HG02840 (cell line): ENCODE results near the gene IGFBP5.

Experiments
- ATAC-seq: cut with Tn5 transposase; IDR thresholded peaks from one replicate; pipeline ENCODE4 v1.9.1; 2021; ENCODE audit warnings: mild to moderate bottlenecking, moderate library complexity, moderate number of reproducible peaks; ENCODE audit not compliant: unreplicated experiment, low FRiP score

IGFBP5 gene

DNA sequence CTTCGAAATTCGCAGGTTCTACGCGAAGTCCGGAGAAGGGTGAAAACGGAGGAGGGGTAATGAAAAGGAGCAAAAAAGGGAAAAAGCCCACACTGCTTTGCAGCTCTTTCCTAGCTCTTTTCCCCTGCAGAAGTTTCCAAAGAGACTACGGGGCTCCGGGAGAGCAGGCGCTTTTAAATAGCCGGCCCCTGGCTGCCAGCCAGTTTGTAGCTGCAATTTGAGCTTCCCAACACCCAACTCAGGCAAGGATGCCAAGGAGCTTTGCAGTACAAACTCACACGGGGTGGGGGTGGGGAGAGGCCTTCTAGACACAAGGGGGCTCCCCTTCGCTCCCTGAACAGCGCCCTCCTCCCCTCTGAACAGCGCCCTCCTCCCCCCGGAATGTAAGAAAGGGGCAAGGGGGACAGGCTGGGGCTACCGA is at the start of gene IGFBP5:
TSS of gene IGFBP5 (minus strand) at position 149 of the 421 bp plus-strand sequence. CDS start 774 bp downstream, outside the sequence.
- ATAC-seq = no peak

GRCh38 chr2:216743781-216744180 is 48.4 kb upstream of the IGFBP5 start:
- ATAC-seq = no peak

DNA sequence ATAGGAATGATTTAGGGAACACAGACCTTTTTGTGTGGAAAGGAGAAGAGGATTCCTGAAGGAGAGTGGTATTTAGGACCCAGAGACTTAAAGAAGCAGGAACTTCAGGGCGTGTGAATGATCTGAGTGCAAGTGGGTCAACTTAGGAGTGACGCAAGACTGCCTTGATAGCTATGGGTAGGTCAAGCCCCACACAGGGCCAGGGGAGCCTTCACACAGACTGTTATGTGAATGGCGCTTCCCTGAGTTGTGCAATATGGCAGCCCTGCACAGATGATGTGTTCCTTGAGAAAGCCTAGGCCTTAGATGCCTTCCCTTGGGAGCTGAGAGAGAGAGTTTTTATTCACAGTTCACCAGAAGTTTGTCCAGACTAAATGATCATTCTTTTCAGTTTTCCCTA is 47.1 kb upstream of the IGFBP5 start:
- no peak for ATAC-seq

DNA sequence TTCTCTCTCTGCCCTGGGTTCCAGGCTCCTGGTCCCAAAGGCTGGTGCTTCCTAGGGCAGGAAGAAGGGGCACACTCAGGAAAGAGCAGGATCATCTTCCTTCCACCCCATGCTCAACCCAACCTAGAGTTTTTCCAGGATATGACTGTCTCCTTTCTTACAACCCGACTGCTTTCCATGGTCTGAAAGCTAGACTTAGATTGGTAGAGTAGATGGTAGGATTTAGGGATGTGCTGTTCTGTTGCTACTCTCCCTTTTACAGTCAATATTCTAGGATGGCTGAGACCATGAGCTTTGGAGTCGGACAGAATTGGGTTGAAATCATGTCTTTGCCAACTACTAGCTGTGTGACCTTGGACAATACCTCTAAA is 45.9 kb upstream of the IGFBP5 start:
- ATAC-seq = no peak

GRCh38 chr2:216740557-216741222 is 45.3 kb upstream of the IGFBP5 start:
- no peak for ATAC-seq

GRCh38 chr2:216739035-216739434 is 43.7 kb upstream of the IGFBP5 start:
- ATAC-seq = no peak

GRCh38 chr2:216737676-216738075 is 42.3 kb upstream of the IGFBP5 start:
- ATAC-seq = no peak

DNA sequence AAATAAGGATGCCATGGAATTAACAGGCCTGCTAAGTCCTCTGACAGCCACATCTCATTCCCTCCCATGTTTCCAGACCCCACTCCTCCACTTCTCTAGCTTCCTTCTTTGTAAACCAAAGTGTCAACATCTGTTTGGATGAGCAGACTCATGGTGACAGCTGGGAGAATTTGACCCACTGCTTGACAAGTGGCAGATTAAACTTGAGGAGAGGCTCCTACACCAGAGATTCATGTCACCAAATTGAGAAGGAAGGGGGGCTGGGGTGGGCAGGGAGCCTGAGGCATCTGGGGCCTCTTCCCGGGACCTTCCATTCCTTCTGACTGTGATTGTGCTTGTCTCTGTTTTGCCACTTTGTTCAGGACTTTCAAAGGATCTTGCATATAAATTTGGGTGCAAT is 41.0 kb upstream of the IGFBP5 start:
- ATAC-seq = no peak

- ATAC-seq = no peak
These were observed 40.3 kb upstream of the IGFBP5 start for GRCh38 chr2:216735668-216736067.

- no peak for ATAC-seq
These were observed 39.7 kb upstream of the IGFBP5 start for GRCh38 chr2:216735086-216735485.

- ATAC-seq = no peak
These were observed 37.7 kb upstream of the IGFBP5 start for GRCh38 chr2:216733046-216733445.

- ATAC-seq = no peak
These were observed 37.0 kb upstream of the IGFBP5 start for GRCh38 chr2:216732334-216732733.

DNA sequence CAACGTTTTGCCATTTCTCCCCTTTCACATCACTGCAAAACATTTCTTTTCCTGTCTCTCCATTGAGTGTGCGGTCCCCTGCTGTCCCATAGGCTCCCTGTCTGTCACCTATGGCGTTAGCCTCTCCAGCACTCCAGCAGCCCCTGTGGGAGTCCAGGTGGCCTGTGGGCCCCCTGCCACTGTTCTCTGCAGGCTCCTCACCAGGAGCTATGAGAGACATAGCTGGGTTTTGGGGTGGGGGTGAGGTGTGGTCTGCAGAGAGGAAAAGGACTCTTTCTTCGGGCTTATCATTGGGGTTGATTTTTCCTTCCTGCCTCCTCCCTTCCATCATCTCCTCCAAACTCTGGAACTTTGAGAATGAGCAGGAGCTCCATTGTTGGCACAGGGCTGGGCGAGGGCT is 36.1 kb upstream of the IGFBP5 start:
- no peak for ATAC-seq

DNA sequence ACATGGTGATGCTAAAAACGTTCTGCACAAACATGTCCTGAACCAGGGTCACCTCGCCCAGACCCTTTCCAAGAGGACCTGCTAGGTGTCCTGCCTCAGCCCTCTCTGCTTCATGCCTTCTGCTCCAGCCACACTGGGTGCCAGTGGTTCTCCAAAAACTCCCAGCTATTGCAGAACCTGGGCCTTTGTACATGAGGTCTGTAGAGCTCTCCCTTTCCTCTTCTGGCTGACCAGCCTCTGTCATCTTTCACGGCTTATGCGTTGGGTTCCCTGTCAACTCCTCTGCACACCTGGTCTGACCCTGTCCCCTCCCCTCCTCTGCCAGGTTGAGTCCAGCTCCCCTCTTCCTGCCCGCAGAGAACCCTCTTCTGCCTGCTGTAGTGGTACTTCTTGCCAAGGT is 35.5 kb upstream of the IGFBP5 start:
- no peak for ATAC-seq

DNA sequence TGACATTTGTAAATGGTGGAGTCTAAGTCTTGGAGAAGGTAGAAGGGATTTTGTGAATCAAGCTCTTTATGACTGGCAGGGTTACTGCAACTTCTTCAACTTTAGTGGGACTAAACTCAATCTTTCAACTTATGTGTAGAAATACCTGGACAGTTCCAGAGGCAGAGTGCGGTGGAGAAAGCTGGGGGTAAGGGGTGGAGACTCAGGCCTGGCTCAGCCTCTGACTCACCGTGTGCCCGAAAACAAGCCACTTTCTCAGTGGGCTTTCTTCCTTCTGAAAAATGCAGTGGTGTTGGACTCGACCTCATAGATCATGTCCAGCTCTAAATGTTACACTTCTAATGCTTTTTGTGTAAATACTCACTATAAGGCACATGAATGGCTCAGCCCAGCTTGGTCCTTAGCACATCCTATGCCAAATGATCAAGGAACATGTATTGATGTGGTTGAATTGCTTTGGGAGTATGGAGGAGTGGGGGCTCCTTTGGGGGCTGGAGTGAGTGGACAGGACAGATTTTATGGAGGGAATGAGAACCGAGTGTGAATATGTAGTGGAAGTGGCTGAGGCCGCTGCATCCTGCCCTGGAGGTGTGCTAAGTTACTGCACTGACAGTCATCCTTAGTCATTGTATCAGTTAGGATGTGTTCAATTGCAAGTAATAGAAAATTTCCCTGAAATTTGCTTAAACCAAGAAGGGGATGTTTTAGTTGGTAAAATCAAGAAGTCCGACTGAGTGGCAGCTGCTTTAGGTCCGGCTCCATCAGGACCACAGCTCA is 32.2 kb upstream of the IGFBP5 start:
- ATAC-seq = no peak

DNA sequence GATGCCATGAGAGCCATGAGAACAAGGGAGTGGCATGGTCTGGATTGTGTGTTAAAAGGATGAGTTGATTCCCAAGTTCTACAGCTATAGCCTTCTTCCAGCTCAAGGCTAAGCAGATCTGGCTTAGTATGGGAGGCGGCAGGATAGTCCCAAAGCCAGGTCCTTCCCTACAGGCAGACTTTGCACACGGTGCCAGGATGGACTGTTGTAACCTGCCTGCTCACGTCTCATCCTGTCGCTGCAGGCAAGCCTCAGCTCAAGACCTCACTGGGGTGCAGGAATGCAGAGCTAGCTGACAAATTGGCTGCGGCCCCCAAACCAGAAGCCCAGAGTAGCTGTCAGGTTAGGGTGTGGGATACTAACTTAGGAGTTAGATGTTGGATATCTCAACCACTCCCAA is 28.8 kb upstream of the IGFBP5 start:
- ATAC-seq = no peak

DNA sequence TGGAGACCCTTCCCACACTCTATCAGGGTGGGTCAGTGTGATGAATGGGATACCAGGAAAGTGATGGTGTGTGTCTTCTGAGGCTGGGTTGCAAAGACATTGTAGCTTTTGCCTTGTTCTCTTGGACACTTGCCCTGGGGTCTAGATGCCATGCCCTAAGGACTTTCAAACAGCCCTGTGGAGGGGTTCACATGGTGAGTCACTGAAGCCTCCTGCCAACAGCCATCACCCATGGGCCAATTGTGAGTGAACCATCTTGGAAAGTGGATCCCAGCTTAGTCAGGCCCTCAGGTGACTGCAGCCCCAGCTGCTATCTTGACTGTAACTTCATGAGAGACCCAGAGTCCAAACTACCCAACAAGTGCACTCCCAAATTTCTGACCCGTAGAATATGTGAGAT is 25.8 kb upstream of the IGFBP5 start:
- ATAC-seq = no peak

DNA sequence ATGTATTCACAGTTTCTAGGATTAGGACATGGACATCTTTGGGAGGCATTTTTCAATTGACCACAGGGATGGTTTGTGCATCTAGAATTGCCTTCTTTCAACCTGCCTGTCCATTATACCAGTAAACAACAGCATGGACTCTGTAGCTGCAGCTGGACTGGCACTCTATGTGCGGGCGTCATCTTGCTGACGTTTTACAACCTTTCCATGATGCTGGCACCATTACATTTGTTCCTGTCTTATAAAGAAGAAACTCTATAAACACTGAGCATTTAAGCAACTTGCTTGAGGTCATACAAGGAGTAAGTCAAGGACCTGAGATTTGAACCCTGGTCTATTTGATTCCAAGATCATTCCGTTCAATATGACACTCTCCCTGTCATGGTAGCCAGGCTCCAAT is 25.4 kb upstream of the IGFBP5 start:
- no peak for ATAC-seq

GRCh38 chr2:216717907-216718615 is 22.7 kb upstream of the IGFBP5 start:
- ATAC-seq = no peak

GRCh38 chr2:216717491-216717901 is 22.1 kb upstream of the IGFBP5 start:
- no peak for ATAC-seq

DNA sequence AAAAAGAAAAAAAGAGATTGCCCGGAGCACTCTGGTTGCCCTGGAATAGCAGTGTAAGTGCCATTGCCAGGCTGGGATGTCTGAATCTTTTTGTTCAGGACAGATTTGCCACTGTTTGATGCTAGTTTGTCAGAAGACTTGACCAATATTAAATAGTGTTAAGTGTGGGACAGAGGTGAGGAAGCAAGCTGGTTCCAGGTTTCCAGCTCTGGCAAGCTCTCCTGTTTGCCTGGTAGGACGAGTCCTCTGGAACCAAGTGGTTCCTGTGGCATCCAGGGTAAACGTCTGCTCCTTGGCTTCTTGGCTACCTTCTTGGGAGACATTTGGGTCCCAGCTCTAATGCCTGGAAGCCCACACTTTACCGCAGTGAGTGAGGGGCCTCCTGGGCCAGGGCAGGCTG is 20.8 kb upstream of the IGFBP5 start:
- no peak for ATAC-seq
